DND-41 (cell line): ENCODE results near the gene NTM.

Experiments
- EZH2 ChIP-seq: IDR thresholded peaks from 3 replicates; pipeline ENCODE4 v1.6.1; 2012; ENCODE audit warnings: borderline replicate concordance, low read depth, mild to moderate bottlenecking, moderate library complexity, low read length, inconsistent platforms; ENCODE audit not compliant: severe bottlenecking
- TF ChIP-seq, protein P1 (sequence below): IDR thresholded peaks from 2 replicates; pipeline ENCODE4 v1.5.1; 2012; ENCODE audit warnings: borderline replicate concordance, low read length, moderate library complexity, mild to moderate bottlenecking; ENCODE audit not compliant: poor library complexity, severe bottlenecking; ENCODE audit errors: extremely low read depth

- TF ChIP-seq, protein P1, sequence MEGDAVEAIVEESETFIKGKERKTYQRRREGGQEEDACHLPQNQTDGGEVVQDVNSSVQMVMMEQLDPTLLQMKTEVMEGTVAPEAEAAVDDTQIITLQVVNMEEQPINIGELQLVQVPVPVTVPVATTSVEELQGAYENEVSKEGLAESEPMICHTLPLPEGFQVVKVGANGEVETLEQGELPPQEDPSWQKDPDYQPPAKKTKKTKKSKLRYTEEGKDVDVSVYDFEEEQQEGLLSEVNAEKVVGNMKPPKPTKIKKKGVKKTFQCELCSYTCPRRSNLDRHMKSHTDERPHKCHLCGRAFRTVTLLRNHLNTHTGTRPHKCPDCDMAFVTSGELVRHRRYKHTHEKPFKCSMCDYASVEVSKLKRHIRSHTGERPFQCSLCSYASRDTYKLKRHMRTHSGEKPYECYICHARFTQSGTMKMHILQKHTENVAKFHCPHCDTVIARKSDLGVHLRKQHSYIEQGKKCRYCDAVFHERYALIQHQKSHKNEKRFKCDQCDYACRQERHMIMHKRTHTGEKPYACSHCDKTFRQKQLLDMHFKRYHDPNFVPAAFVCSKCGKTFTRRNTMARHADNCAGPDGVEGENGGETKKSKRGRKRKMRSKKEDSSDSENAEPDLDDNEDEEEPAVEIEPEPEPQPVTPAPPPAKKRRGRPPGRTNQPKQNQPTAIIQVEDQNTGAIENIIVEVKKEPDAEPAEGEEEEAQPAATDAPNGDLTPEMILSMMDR: no peak
- no peak for TF ChIP-seq EZH2
These were observed 660.5 kb downstream of the NTM start for GRCh38 chr11:132030896-132031295.
